WTC11 (cell line): Measurements from ENCODE around the gene FOXA1.

Source experiments
- AFF4 ChIP-seq: sonication (generic); formaldehyde crosslinking; IDR thresholded peaks from 2 replicates; pipeline ENCODE4 v1.8.1; 2023; ENCODE audit warnings: mild to moderate bottlenecking, missing genetic modification reagents, borderline replicate concordance
- CTCF ChIP-seq: fragments of 200-600 bp; IDR thresholded peaks from 2 replicates; pipeline ENCODE4 v1.8.0; 2022; ENCODE audit warnings: antibody characterized with exemption
- ELF4 ChIP-seq: sonication (generic); formaldehyde crosslinking; IDR thresholded peaks from 2 replicates; pipeline ENCODE4 v1.8.1; 2022; ENCODE audit warnings: low read depth, mild to moderate bottlenecking, moderate library complexity, missing genetic modification reagents
- ETV6 ChIP-seq: sonication (generic); formaldehyde crosslinking; IDR thresholded peaks from 2 replicates; pipeline ENCODE4 v1.8.1; 2022; ENCODE audit warnings: mild to moderate bottlenecking, missing genetic modification reagents
- FOXK1 ChIP-seq: sonication (generic); formaldehyde crosslinking; IDR thresholded peaks from 2 replicates; pipeline ENCODE4 v1.8.0; 2022; ENCODE audit warnings: mild to moderate bottlenecking, moderate library complexity, missing genetic modification reagents
- KAT7 ChIP-seq: sonication (generic); formaldehyde crosslinking; IDR thresholded peaks from 2 replicates; pipeline ENCODE4 v1.8.1; 2023; ENCODE audit warnings: missing genetic modification reagents, mild to moderate bottlenecking, borderline replicate concordance
- MYBL2 ChIP-seq: sonication (generic); formaldehyde crosslinking; IDR thresholded peaks from 2 replicates; pipeline ENCODE4 v1.8.1; 2023; ENCODE audit warnings: mild to moderate bottlenecking, moderate library complexity, missing genetic modification reagents
- NFYB ChIP-seq: sonication (generic); formaldehyde crosslinking; conservative IDR thresholded peaks from 2 replicates; pipeline ENCODE4 v1.8.0; 2022; ENCODE audit warnings: low read depth, missing genetic modification reagents
- NR3C1 ChIP-seq: sonication (generic); formaldehyde crosslinking; conservative IDR thresholded peaks from 2 replicates; pipeline ENCODE4 v1.8.1; 2023; ENCODE audit warnings: low read depth, mild to moderate bottlenecking, missing genetic modification reagents
- ZNF138 ChIP-seq: sonication (generic); formaldehyde crosslinking; conservative IDR thresholded peaks from 2 replicates; pipeline ENCODE4 v1.8.1; 2022; ENCODE audit warnings: mild to moderate bottlenecking, moderate library complexity, missing genetic modification reagents
- ZNF281 ChIP-seq: sonication (generic); formaldehyde crosslinking; IDR thresholded peaks from 2 replicates; pipeline ENCODE4 v1.8.0; 2023; ENCODE audit warnings: mild to moderate bottlenecking, missing genetic modification reagents
- ZNF512 ChIP-seq: sonication (generic); formaldehyde crosslinking; IDR thresholded peaks from 2 replicates; pipeline ENCODE4 v1.8.1; 2022; ENCODE audit warnings: missing genetic modification reagents, borderline replicate concordance

GRCh38 chr14:37643701-37644100 is 48.7 kb upstream of the FOXA1 start:
- TF ChIP-seq CTCF (no peak), NFYB (CRISPR knock-in tag) (no peak), ELF4 (no peak), ETV6 (CRISPR knock-in tag) (no peak), FOXK1 (CRISPR knock-in tag) (no peak), ZNF138 (CRISPR knock-in tag) (no peak), MYBL2 (CRISPR knock-in tag) (no peak), AFF4 (no peak), NR3C1 (CRISPR knock-in tag) (no peak), ZNF512 (CRISPR knock-in tag) (no peak), ZNF281 (no peak), KAT7 (CRISPR knock-in tag) (no peak)
